Endothelial cell of umbilical vein (primary cell): Measurements from ENCODE around the gene SAMD7. TPM values are rescaled to one million over a fixed set of nuclear protein-coding genes. Genes with fewer than 3 reads are reported as not detected.

Experiments
- BruUV-seq: library from RNA; stranded (reverse); fragments of 400-500 nt; replicated peaks from 2 replicates; lab custom pipeline; 2021; lab: Mats Ljungman, UMichigan
- CTCF ChIA-PET: fragments of 300-600, 350-600 bp; sonication (Branson Sonifier 250); formaldehyde crosslinking; loops from one replicate; lab custom pipeline; 2021; ENCODE audit warnings: antibody characterized with exemption, inconsistent platforms; lab: Charles Lee
- POLR2A ChIA-PET: fragments of 300-600, 350-600 bp; sonication (Branson Sonifier 250); formaldehyde crosslinking; loops from one replicate; lab custom pipeline; 2021; ENCODE audit warnings: antibody characterized with exemption, inconsistent platforms; lab: Charles Lee
- DNase-seq: peaks from one replicate; pipeline ENCODE4 v3.0.0-alpha.2; 2011; ENCODE audit warnings: low read depth, low spot score
- FAIRE-seq: peaks from 2 replicates; lab custom pipeline; 2011; peaks lifted over from hg19 to GRCh38; lab: Jason Lieb, UNC
- H2AFZ ChIP-seq: 2 replicates; pipeline ENCODE4 v1.6.0; 2012; ENCODE audit warnings: low read depth, low read length, control low read depth, inconsistent platforms
- H3K27ac ChIP-seq: 2 replicates; pipeline ENCODE4 v1.5.1; 2011; ENCODE audit warnings: low read depth, mild to moderate bottlenecking, control low read depth, low read length, moderate library complexity; ENCODE audit not compliant: insufficient read depth
- H3K27me3 ChIP-seq, 2 experiments: 2 replicates each; pipeline versions ENCODE4 v1.6.0 to v1.6.1; 2011; ENCODE audit warnings: low read length in 2 of 2, mixed read lengths in 1 of 2; ENCODE audit not compliant: control insufficient read depth in 2 of 2, insufficient read depth in 2 of 2
- H3K36me3 ChIP-seq, 2 experiments: 2 replicates in 1 of 2; 3 replicates in 1 of 2; pipeline ENCODE4 v1.5.1; 2011; ENCODE audit warnings: low read length in 2 of 2, mild to moderate bottlenecking in 1 of 2, moderate library complexity in 1 of 2; ENCODE audit not compliant: control insufficient read depth in 2 of 2, insufficient read depth in 2 of 2; ENCODE audit errors: extremely low read depth in 1 of 2
- H3K4me1 ChIP-seq: 3 replicates; pipeline ENCODE4 v1.5.1; 2011; ENCODE audit warnings: mild to moderate bottlenecking, low read length; ENCODE audit not compliant: control insufficient read depth, insufficient read depth; ENCODE audit errors: extremely low read depth
- H3K4me2 ChIP-seq: 2 replicates; pipeline ENCODE4 v1.6.1; 2011; ENCODE audit warnings: low read length, control low read depth, mixed read lengths; ENCODE audit not compliant: insufficient read depth
- H3K4me3 ChIP-seq, 3 experiments: fragments of 200-600 bp in 1 of 3; sonication (generic), shearing (Covaris generic) in 1 of 3; replicated peaks in 1 of 3; 2 replicates each; pipeline ENCODE4 v1.5.1; 2011 to 2016; ENCODE audit warnings: control low read depth in 3 of 3, low read length in 3 of 3, mild to moderate bottlenecking in 2 of 3, inconsistent platforms in 1 of 3, low read depth in 1 of 3, moderate library complexity in 1 of 3; ENCODE audit not compliant: insufficient read depth in 1 of 3
- H3K79me2 ChIP-seq: 2 replicates; pipeline ENCODE4 v1.6.0; 2012; ENCODE audit warnings: low read length, inconsistent platforms; ENCODE audit not compliant: control insufficient read depth, insufficient read depth
- H3K9ac ChIP-seq: replicated peaks from 2 replicates; pipeline ENCODE3; 2011; ENCODE audit warnings: low read length, control low read depth; ENCODE audit not compliant: insufficient read depth; ENCODE audit errors: extremely low read depth
- H3K9me1 ChIP-seq: replicated peaks from 3 replicates; pipeline ENCODE4 v1.6.0; 2011; ENCODE audit warnings: mild to moderate bottlenecking, low read length; ENCODE audit not compliant: control insufficient read depth, insufficient read depth; ENCODE audit errors: extremely low read depth
- H3K9me3 ChIP-seq: replicated peaks from 2 replicates; pipeline ENCODE4 v1.5.1; 2012; ENCODE audit warnings: low read length, inconsistent platforms; ENCODE audit not compliant: control insufficient read depth, insufficient read depth
- H4K20me1 ChIP-seq: replicated peaks from 2 replicates; pipeline ENCODE3; 2011; ENCODE audit warnings: mild to moderate bottlenecking, low read length; ENCODE audit not compliant: control insufficient read depth, insufficient read depth; ENCODE audit errors: extremely low read depth
- EZH2 ChIP-seq: IDR thresholded peaks from 2 replicates; pipeline ENCODE4 v1.6.1; 2012; ENCODE audit warnings: borderline replicate concordance, low read depth, mild to moderate bottlenecking, moderate library complexity, low read length, inconsistent platforms; ENCODE audit not compliant: severe bottlenecking
- FOS ChIP-seq: IDR thresholded peaks from 2 replicates; pipeline ENCODE4 v1.6.1; 2011; ENCODE audit warnings: mild to moderate bottlenecking, low read length, moderate library complexity, borderline replicate concordance; ENCODE audit not compliant: insufficient read depth
- GATA2 ChIP-seq: IDR thresholded peaks from 2 replicates; pipeline ENCODE4 v1.7.0; 2011; ENCODE audit warnings: low read depth, mild to moderate bottlenecking, moderate library complexity, mixed read lengths, low read length; ENCODE audit not compliant: insufficient read length, insufficient read depth
- JUN ChIP-seq: IDR thresholded peaks from 2 replicates; pipeline ENCODE4 v1.6.1; 2011; ENCODE audit warnings: borderline replicate concordance, low read depth; ENCODE audit not compliant: insufficient read length, insufficient read depth
- MYC ChIP-seq: IDR thresholded peaks from one replicate; pipeline ENCODE4 v1.6.1; 2011; ENCODE audit warnings: mild to moderate bottlenecking, low read depth, low read length
- POLR2A ChIP-seq: IDR thresholded peaks from 2 replicates; pipeline ENCODE4 v1.6.1; 2012; ENCODE audit warnings: low read depth, mild to moderate bottlenecking, control low read depth, low read length
- POLR2AphosphoS5 ChIP-seq: IDR thresholded peaks from 2 replicates; pipeline ENCODE4 v1.6.1; 2012; ENCODE audit warnings: low read depth, mild to moderate bottlenecking, control low read depth, low read length, moderate library complexity; ENCODE audit not compliant: insufficient read depth
- dilution Hi-C: fragments of 300-500 bp; cut with MboI; formaldehyde crosslinking; loops from one replicate; pipeline ENCODE4 v1.15.0; 2019; ENCODE audit warnings: low sequenced_read_pairs; ENCODE audit not compliant: extremely low pct_ligation_motif_present
- intact Hi-C: fragments of 100-400 bp; cut with micrococcal nuclease; formaldehyde crosslinking; loops from one replicate; pipeline ENCODE4 v1.10.0; 2022
- polyA plus RNA-seq, 4 experiments: library from polyadenylated mRNA; depleted of rRNA in 3 of 4; stranded (reverse) in 3 of 4; unstranded in 1 of 4; fragments of >200 nt; gene quantifications; 2 replicates each; pipeline versions ENCODE4 v1.2.1 to v1.2.3, GENCODE V29; 2011 to 2012; ENCODE audit warnings: missing spikeins in 1 of 4
- total RNA-seq: library from RNA; stranded (reverse); gene quantifications from 2 replicates; pipeline ENCODE4 v1.2.3, GENCODE V29; 2021
- TF ChIP-seq, protein P1 (sequence below): IDR thresholded peaks from 2 replicates; pipeline ENCODE4 v1.6.1; 2011; ENCODE audit not compliant: insufficient read depth, insufficient read length
- TF ChIP-seq, protein P2 (sequence below), 2 donors: IDR thresholded peaks; 1 replicate in 1 of 2; 2 replicates in 1 of 2; pipeline ENCODE4 v1.5.1; 2011; ENCODE audit warnings: low read length in 2 of 2, mild to moderate bottlenecking in 2 of 2, moderate library complexity in 2 of 2, control low read depth in 1 of 2, inconsistent platforms in 1 of 2, low read depth in 1 of 2; ENCODE audit not compliant: insufficient read depth in 1 of 2; ENCODE audit errors: extremely low read depth in 1 of 2

Gene SAMD7
- total and polyA plus RNA-seq, 2 donors (not counting 3 experiments of a cell fraction or from before 2014, with no cell fraction given): not detected

DNA sequence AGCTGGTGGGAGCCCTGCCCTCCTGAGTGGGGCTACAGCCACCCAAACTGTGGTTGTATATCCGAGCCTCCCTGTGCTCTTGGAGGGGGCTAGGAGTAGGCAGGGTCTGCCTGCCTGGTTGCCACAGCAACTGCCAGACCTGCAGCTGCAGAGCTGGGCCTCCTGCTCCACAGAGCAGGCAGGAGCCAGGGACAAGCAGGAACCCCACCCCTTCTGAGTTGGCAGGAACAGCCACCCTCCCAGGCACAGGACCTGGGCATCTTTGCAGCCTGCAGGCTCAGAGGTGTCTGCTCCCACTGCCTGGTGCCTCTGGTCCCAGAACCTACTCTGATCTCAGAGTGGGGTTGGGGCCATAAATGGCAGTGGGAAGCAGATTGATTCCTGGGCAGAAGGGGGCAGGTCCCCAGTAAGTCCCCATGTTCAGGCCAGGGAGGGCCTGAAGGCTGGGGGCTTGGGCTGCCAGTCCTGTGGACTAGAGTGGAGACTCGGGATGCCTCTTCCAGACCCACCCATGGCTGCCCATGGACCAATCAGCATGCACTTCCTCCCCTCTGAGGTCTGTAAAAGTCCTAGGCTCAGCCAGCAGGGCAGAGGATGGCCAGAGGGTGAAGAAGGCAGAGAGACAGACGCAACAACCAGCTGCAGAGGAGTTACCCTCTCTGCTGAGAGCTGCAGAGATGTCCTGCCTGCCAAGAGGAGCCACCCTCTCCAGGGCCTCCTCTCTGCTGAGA, 31.4 kb upstream of the SAMD7 start:
- Histone ChIP-seq H3K9me3 (no peaks in the 10 kb centered on the region), H3K36me3 (no peaks in the 10 kb centered on the region), H3K9me1 (no peaks in the 10 kb centered on the region), H3K4me1 (no peaks in the 10 kb centered on the region), H3K4me3 (no peak overlapping the region), H3K4me2 (no peak overlapping the region), H3K27me3 (peaks cover 0 to 4% of the 10 kb centered on the region in 2 experiments), H4K20me1 (no peaks in the 10 kb centered on the region), H3K79me2 (no peaks in the 10 kb centered on the region), H3K9ac (no peak overlapping the region), H3K27ac (no peak overlapping the region), H2AFZ (no peak overlapping the region)
- ChIA-PET CTCF (interaction anchor here (1.2 kb wide), 1 partner anchor 12 kb away, joined by 3 read pairs; no protein-coding TSS in a partner anchor), POLR2A (no interaction called here)
- dilution Hi-C loops: no loop called here
- no TSS peak for BruUV-seq
- no peak for DNase-seq
- intact Hi-C loops: no loop called here
- TF ChIP-seq, protein P1, sequence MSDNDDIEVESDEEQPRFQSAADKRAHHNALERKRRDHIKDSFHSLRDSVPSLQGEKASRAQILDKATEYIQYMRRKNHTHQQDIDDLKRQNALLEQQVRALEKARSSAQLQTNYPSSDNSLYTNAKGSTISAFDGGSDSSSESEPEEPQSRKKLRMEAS: no peak
- TF ChIP-seq GATA2 (no peak), FOS (no peak), EZH2 (no peak), JUN (no peak), POLR2AphosphoS5 (no peak), POLR2A (no peak), MYC (no peak)
- TF ChIP-seq, protein P2, sequence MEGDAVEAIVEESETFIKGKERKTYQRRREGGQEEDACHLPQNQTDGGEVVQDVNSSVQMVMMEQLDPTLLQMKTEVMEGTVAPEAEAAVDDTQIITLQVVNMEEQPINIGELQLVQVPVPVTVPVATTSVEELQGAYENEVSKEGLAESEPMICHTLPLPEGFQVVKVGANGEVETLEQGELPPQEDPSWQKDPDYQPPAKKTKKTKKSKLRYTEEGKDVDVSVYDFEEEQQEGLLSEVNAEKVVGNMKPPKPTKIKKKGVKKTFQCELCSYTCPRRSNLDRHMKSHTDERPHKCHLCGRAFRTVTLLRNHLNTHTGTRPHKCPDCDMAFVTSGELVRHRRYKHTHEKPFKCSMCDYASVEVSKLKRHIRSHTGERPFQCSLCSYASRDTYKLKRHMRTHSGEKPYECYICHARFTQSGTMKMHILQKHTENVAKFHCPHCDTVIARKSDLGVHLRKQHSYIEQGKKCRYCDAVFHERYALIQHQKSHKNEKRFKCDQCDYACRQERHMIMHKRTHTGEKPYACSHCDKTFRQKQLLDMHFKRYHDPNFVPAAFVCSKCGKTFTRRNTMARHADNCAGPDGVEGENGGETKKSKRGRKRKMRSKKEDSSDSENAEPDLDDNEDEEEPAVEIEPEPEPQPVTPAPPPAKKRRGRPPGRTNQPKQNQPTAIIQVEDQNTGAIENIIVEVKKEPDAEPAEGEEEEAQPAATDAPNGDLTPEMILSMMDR (IDR thresholded peaks at IDR 0.05; ENCODE audit: extremely low read depth in 1 of 2, insufficient read depth in 1 of 2, low read depth in 1 of 2, low read length in 2 of 2): no peak
- FAIRE-seq: no peak
